OCI-LY3 (cell line): Measurements from ENCODE around the gene ABHD3.
"Not testable (repeated sequence)": the region's sequence is repeated elsewhere in the genome, so short reads cannot be mapped to it uniquely, and the experiment has no call there.

Source experiments
- H2AFZ ChIP-seq: fragments of 200-600, 300-600 bp; shearing (Covaris generic); 2 replicates; pipeline ENCODE4 v1.6.0; 2014; ENCODE audit warnings: antibody characterized with exemption, low read depth, low read length
- H3K27ac ChIP-seq: fragments of 200-600, 300-600 bp; sonication (generic); 2 replicates; pipeline ENCODE4 v1.5.1; 2014; ENCODE audit warnings: mild to moderate bottlenecking, low read length, moderate library complexity, mixed read lengths
- H3K27me3 ChIP-seq: fragments of 200-600, 300-600 bp; sonication (generic); 2 replicates; pipeline ENCODE4 v1.6.1; 2014; ENCODE audit warnings: low read depth, low read length, mixed read lengths
- H3K36me3 ChIP-seq: fragments of 200-600, 300-600 bp; sonication (generic); replicated peaks from 2 replicates; pipeline ENCODE3; 2014; ENCODE audit warnings: low read depth, low read length, mixed read lengths
- H3K4me1 ChIP-seq: fragments of 300-600, 200-600 bp; sonication (generic); 2 replicates; pipeline ENCODE4 v1.6.1; 2014; ENCODE audit warnings: low read length, mixed read lengths
- H3K4me2 ChIP-seq: fragments of 200-600, 300-600 bp; sonication (generic); 2 replicates; pipeline ENCODE4 v1.6.1; 2014; ENCODE audit warnings: low read length, mixed read lengths
- H3K4me3 ChIP-seq: fragments of 300-600, 200-600 bp; sonication (generic); 2 replicates; pipeline ENCODE4 v1.5.1; 2014; ENCODE audit warnings: antibody characterized with exemption, mild to moderate bottlenecking, low read length, moderate library complexity
- H3K79me2 ChIP-seq: fragments of 300-600, 200-600 bp; shearing (Covaris generic); 2 replicates; pipeline ENCODE4 v1.6.1; 2014; ENCODE audit warnings: mild to moderate bottlenecking, low read length, mixed read lengths
- H3K9ac ChIP-seq: fragments of 300-600, 200-600 bp; shearing (Covaris generic); 2 replicates; pipeline ENCODE4 v1.6.0; 2014; ENCODE audit warnings: mild to moderate bottlenecking, low read length, moderate library complexity
- H3K9me3 ChIP-seq: fragments of 200-600, 300-600 bp; shearing (Covaris generic); 2 replicates; pipeline ENCODE4 v1.6.1; 2014; ENCODE audit warnings: low read length, mixed read lengths; ENCODE audit not compliant: insufficient read depth
- H4K20me1 ChIP-seq: fragments of 200-600, 300-600 bp; sonication (generic); 2 replicates; pipeline ENCODE4 v1.6.1; 2016; ENCODE audit warnings: low read length, mixed read lengths; ENCODE audit not compliant: insufficient read depth
- EZH2phosphoT487 ChIP-seq: fragments of 200-600 bp; shearing (Covaris generic); IDR thresholded peaks from 2 replicates; pipeline ENCODE4 v1.6.1; 2018; ENCODE audit warnings: antibody characterized with exemption, mixed run types, low read depth
- TF ChIP-seq, protein P1 (sequence below): fragments of 200-600, 300-600 bp; sonication (generic); IDR thresholded peaks from 2 replicates; pipeline ENCODE4 v1.5.1; 2014; ENCODE audit warnings: antibody characterized with exemption, low read length, low read depth

ABHD3 gene

DNA sequence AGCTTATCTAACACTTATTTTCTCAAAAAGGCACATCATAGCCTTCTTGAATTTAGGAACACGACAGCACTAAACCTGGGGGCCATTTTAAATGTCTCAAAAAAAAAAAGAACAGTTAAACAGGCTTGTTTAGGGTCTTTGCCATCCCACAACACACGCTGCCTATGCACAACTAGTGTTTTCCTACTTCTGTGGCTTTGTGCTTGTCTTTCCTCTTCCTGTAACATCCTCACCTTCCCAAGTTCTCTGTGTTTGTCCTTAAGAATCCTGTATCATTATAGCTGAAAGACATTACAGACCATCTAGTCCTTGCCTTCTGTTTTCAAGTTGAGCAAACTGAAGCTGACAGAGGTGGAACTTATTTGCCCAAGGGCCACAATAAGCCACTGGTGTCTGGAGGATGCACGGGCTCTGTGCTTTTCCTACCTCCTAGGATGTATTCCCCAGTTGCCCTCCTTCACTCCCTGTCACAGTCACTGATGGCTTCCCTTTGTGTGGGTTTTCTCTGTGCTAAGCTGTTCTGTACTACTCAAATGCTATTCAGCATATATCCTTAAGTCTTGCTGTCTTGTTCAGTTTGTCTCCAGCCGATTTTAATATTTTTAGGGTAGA is 69.9 kb downstream of the ABHD3 start:
- Histone ChIP-seq H3K36me3 (peaks cover 34% of the 10 kb centered on the region), H3K27ac (no peak overlapping the region)

GRCh38 chr18:21632393-21632792 is 72.2 kb downstream of the ABHD3 start:
- H3K79me2 ChIP-seq = peaks cover 34% of the 10 kb centered on the region
- no peak overlapping the region for H3K4me2 ChIP-seq
- H3K36me3 ChIP-seq = peaks cover 44% of the 10 kb centered on the region
- no peak overlapping the region for H3K9ac ChIP-seq
- no peak overlapping the region for H2AFZ ChIP-seq
- peaks cover 34% of the 10 kb centered on the region for H3K4me1 ChIP-seq
- TF ChIP-seq EZH2phosphoT487 = no peak
- TF ChIP-seq, protein P1, sequence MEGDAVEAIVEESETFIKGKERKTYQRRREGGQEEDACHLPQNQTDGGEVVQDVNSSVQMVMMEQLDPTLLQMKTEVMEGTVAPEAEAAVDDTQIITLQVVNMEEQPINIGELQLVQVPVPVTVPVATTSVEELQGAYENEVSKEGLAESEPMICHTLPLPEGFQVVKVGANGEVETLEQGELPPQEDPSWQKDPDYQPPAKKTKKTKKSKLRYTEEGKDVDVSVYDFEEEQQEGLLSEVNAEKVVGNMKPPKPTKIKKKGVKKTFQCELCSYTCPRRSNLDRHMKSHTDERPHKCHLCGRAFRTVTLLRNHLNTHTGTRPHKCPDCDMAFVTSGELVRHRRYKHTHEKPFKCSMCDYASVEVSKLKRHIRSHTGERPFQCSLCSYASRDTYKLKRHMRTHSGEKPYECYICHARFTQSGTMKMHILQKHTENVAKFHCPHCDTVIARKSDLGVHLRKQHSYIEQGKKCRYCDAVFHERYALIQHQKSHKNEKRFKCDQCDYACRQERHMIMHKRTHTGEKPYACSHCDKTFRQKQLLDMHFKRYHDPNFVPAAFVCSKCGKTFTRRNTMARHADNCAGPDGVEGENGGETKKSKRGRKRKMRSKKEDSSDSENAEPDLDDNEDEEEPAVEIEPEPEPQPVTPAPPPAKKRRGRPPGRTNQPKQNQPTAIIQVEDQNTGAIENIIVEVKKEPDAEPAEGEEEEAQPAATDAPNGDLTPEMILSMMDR = peak; percentile 27; the same call in 1 of the 2 replicates
- no peak overlapping the region for H3K4me3 ChIP-seq
- no peaks in the 10 kb centered on the region for H3K27me3 ChIP-seq
- no peak overlapping the region for H3K27ac ChIP-seq
- no peaks in the 10 kb centered on the region for H3K9me3 ChIP-seq
- H4K20me1 ChIP-seq = peaks cover 25% of the 10 kb centered on the region

More for the DNA sequence above, 69.9 kb downstream of the ABHD3 start:
- H3K4me3 ChIP-seq = no peak overlapping the region
- peaks cover 6% of the 10 kb centered on the region for H4K20me1 ChIP-seq
- H3K9me3 ChIP-seq = no peaks in the 10 kb centered on the region
- no peaks in the 10 kb centered on the region for H3K27me3 ChIP-seq
- no peak overlapping the region for H3K4me2 ChIP-seq
- H2AFZ ChIP-seq = no peak overlapping the region
- no peak overlapping the region for H3K9ac ChIP-seq
- H3K79me2 ChIP-seq = peaks cover 22% of the 10 kb centered on the region
- peaks cover 20% of the 10 kb centered on the region for H3K4me1 ChIP-seq
- TF ChIP-seq EZH2phosphoT487 = no peak
- TF ChIP-seq, protein P1 = no peak

DNA sequence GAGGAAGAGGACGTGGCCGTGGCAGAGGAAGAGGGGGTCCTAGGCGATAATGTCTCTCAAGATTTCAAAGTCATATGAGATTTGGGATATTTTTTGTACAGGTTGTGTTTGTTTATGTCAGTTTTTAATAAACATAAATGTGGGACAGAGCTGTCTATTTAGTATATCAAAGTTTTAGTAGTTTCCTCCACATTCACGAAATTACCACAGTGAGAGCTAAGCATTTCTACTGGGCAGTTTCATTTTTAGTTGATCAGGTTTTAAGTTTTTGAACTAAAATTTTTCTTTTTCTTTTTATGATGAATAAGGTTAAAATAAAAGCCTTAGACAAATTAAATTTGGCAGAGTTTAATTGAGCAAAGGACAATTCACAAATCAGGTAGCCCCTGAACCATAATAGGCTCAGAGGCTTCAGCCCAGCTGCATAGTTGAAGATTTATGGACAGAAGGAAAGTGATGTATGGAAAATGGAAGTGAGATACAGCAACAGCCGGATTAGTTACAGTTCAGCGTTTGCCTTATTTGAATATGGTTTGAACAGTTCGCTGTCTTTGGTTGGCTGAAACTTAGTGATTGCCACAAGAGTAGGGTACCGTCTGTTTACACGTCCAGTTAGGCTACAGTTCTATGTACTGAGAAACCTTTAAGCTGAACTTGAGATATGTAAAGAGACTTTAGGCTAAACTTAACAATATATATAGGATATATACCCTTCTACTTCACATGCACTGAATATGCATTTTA is 75.3 kb downstream of the ABHD3 start:
- Histone ChIP-seq H3K27ac (peak overlapping the region; percentile 82), H3K79me2 (peaks cover 61% of the 10 kb centered on the region), H4K20me1 (peaks cover 28% of the 10 kb centered on the region), H3K9ac (peak overlapping the region; percentile 20), H2AFZ (no peak overlapping the region), H3K36me3 (peaks cover 43% of the 10 kb centered on the region), H3K27me3 (no peaks in the 10 kb centered on the region), H3K4me2 (peak overlapping the region; percentile 37), H3K4me1 (peaks cover 29% of the 10 kb centered on the region), H3K9me3 (no peaks in the 10 kb centered on the region), H3K4me3 (peak overlapping the region; percentile 51)
- TF ChIP-seq EZH2phosphoT487 = no peak
- TF ChIP-seq, protein P1 = no peak

DNA sequence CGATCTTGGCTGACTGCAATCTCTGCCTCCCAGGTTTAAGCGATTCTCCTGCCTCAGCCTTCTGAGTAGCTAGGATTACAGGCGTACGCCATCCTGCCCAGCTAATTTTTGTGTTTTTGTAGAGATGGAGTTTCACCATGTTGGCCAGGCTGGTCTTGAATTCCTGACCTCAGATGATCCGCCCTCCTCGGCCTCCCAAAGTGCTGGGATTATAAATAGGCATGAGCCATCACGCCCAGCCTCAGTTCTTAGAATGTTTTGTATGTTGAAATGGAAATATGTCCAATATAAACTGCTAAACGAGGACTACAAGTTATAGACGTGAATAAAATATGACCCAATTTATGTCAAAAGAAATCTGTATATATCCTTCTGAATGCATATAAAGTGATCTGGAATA is 82.9 kb downstream of the ABHD3 start:
- H3K9ac ChIP-seq, H3K9me3 ChIP-seq, H3K27ac ChIP-seq, H3K4me1 ChIP-seq, H3K4me3 ChIP-seq, H3K27me3 ChIP-seq, H3K4me2 ChIP-seq, H2AFZ ChIP-seq: not testable (repeated sequence)
- Histone ChIP-seq H3K36me3 (peaks cover 65% of the 10 kb centered on the region), H3K79me2 (peaks cover 99% of the 10 kb centered on the region), H4K20me1 (peaks cover 52% of the 10 kb centered on the region)
